GM10248 (cell line): ENCODE results near the gene MAN2B2.

ENCODE experiments used
- CTCF ChIA-PET: fragments of 300-600 bp; sonication (Branson Sonifier 250); formaldehyde crosslinking; extraction: SDS; loops from one replicate; lab custom pipeline; 2021; ENCODE audit warnings: antibody characterized with exemption; lab: Yijun Ruan, JAX
- POLR2A ChIA-PET: fragments of 350-650 bp; sonication (Branson Sonifier 250); formaldehyde crosslinking; extraction: SDS; loops from one replicate; lab custom pipeline; 2020; ENCODE audit warnings: antibody characterized with exemption; lab: Yijun Ruan, JAX
- DNase-seq: peaks from one replicate; pipeline ENCODE4 v3.0.0; 2012; ENCODE audit errors: extremely low spot score
- CTCF ChIP-seq: IDR thresholded peaks from 2 replicates; pipeline ENCODE4 v1.5.1; 2012; ENCODE audit warnings: mild to moderate bottlenecking, low read depth; ENCODE audit errors: extremely low read depth, missing control alignments, control extremely low read depth

Gene MAN2B2

GRCh38 chr4:6659897-6660296 lies 84.9 kb downstream of the MAN2B2 start:
- ChIA-PET POLR2A (no interaction called here), CTCF (interaction anchor here (1.3 kb wide), 1 partner anchor 213 kb away, joined by 3 read pairs; no protein-coding TSS in a partner anchor)
- no peak for DNase-seq
- no peak for TF ChIP-seq CTCF

GRCh38 chr4:6660430-6660829 lies 85.4 kb downstream of the MAN2B2 start:
- ChIA-PET CTCF (no interaction called here), POLR2A (no interaction called here)
- DNase-seq: no peak
- TF ChIP-seq CTCF: no peak

GRCh38 chr4:6662591-6662990 lies 87.6 kb downstream of the MAN2B2 start:
- ChIA-PET CTCF (interaction anchor here (1.3 to 2.5 kb wide), 3 partner anchors 9 to 25 kb away, joined by 3 to 14 read pairs (median 4); a partner anchor contains a TSS), POLR2A (no interaction called here)
- DNase-seq: no peak
- TF ChIP-seq CTCF: no peak

- ChIA-PET POLR2A (no interaction called here), CTCF (interaction anchor here (0.8 to 2.5 kb wide), 5 partner anchors 8 to 40 kb away, joined by 3 to 14 read pairs (median 3); a partner anchor contains a TSS)
- no peak for DNase-seq
- TF ChIP-seq CTCF: no peak
Measured at GRCh38 chr4:6663596-6664393, 88.8 kb downstream of the MAN2B2 start.

GRCh38 chr4:6665320-6665654 lies 90.3 kb downstream of the MAN2B2 start:
- POLR2A ChIA-PET: no interaction called here
- CTCF ChIA-PET: no interaction called here
- TF ChIP-seq CTCF: no peak
- no peak for DNase-seq

- DNase-seq: no peak
- POLR2A ChIA-PET: interaction anchor here (0.7 kb wide), 1 partner anchor 93 kb away, joined by 3 read pairs; the partner anchor contains the start of gene MAN2B2
- CTCF ChIA-PET: no interaction called here
- no peak for TF ChIP-seq CTCF
Measured at GRCh38 chr4:6668391-6668790, 93.4 kb downstream of the MAN2B2 start.
